ENCODE data around the gene IGF2BP2. TPM values are rescaled to one million over a fixed set of nuclear protein-coding genes. Genes with fewer than 3 reads are reported as not detected.

Gene IGF2BP2
- total and polyA plus RNA-seq, 2 of the 13 experiments (the other 11 are each of a cell fraction or from before 2014, with no cell fraction given) = 6.5 to 46.0 TPM

DNA sequence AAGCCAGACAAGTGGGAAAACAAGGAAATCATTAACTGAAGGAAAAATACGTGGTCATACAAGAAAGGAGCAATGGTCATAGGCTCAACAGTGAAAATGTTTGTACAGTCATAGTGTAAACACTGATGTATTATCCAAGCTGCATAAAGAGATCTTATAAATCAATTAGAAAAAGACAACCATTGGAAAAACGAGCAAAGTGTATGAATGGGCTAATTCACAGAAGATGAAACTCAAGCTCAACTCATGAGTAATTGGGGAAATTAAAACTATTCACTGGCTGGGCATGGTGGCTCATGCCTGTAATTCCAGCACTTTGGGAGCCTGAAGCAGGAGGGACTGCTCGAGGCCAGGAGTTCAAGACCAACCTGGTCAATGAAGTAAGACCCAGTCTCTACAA is 6.4 kb upstream of the IGF2BP2 start (continued):
- no peak for TF ChIP-seq ZNF83 (CRISPR knock-in tag; IDR thresholded peaks at IDR 0.05; ENCODE audit: borderline replicate concordance)
- no peak for TF ChIP-seq ZNF703 (CRISPR knock-in tag; IDR thresholded peaks at IDR 0.05; ENCODE audit: borderline replicate concordance)
- no peak for TF ChIP-seq ZFAT (CRISPR knock-in tag; conservative IDR thresholded peaks at IDR 0.05)

DNA sequence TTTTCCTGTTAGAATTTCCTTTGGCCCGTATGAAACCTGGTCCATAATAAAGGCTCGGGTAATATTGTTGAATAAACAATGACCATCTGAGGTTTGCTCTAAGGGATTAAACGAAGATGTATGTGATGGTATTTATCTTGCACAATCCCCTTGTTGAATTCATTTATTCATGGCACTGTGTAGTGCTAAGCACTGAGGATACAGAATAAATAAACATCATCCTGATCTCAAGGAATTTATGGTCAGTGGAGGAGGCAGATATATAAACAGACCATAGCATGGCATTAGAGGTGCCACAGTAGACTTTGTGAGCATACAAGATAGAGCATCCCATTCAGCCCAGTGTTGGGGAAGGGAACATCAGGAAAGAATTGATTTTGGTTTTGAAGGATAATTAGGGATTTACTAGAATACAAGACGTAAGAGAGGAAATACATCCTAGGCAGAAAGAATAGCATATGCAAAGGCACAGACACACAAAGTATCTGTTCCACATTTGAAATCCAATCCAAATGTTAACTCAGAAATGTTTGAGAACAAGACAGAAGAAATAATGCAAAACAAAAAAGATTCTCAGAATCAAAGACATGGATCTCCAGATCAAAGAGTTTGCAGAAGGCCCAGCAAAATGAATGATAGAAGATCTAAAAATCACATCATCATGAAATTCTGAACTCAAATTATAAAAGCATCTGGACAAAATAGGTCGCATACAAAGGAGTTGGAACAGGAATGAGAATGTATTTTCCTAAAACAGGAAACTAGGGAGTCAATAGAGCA is 5.4 kb upstream of the IGF2BP2 start:
- intact Hi-C loops (cut with micrococcal nuclease; ENCODE audit: unreplicated experiment) (no loop called here), in situ Hi-C loops (cut with HindIII; ENCODE audit: extremely low pct_ligation_motif_present, low pct_unique_long_range_greater_than_20kb) (no loop called here)
- Histone ChIP-seq H3K4me2 (ENCODE audit: low read depth, low read length) (no peak overlapping the region), H3K36me3 (replicated peaks in 1 of 2; ENCODE audit: control insufficient read depth in 1 of 2, insufficient read depth in 2 of 2, low read length in 2 of 2) (peaks cover 1 to 5% of the 10 kb centered on the region in 2 experiments; a peak in 1 of 5 replicates), H3K27ac (ENCODE audit: extremely low read length, insufficient read depth, low read length) (peak overlapping the region; percentile 28), H3K27me3 (ENCODE audit: control insufficient read depth in 1 of 2, insufficient read depth in 2 of 2, low read length in 2 of 2) (no peaks in the 10 kb centered on the region), H3K79me2 (ENCODE audit: insufficient read depth, low read length) (peaks cover 31% of the 10 kb centered on the region), H2AFZ (ENCODE audit: low read length) (no peak overlapping the region), H4K20me1 (ENCODE audit: insufficient read depth, low read length) (no peaks in the 10 kb centered on the region), H3K9me3 (ENCODE audit: low read length) (no peaks in the 10 kb centered on the region), H3K4me1 (ENCODE audit: insufficient read depth, low read length) (peaks cover 69% of the 10 kb centered on the region), H3K4me3 (replicated peaks in 1 of 3; ENCODE audit: insufficient read depth in 1 of 3, low read depth in 2 of 3, low read length in 3 of 3) (no peak overlapping the region), H3K9ac (ENCODE audit: insufficient read depth, low read depth, low read length) (no peak overlapping the region)
- FAIRE-seq (peak; percentile 18), ATAC-seq (no peak), DNase-seq (ENCODE audit: low spot score) (no peak)
- TF ChIP-seq IKZF4 (CRISPR knock-in tag; IDR thresholded peaks at IDR 0.05; ENCODE audit: borderline replicate concordance, low read depth, not compliant biosample characterization) = no peak
- 0 out of 2 replicates have a peak, but pooled peaks have one; percentile 10 for TF ChIP-seq POLR2AphosphoS5 (IDR thresholded peaks at IDR 0.05; ENCODE audit: low read depth, low read length)
- TF ChIP-seq SMAD1 (CRISPR knock-in tag; IDR thresholded peaks at IDR 0.05; ENCODE audit: borderline replicate concordance, low read depth) = no peak
- TF ChIP-seq, protein P1, sequence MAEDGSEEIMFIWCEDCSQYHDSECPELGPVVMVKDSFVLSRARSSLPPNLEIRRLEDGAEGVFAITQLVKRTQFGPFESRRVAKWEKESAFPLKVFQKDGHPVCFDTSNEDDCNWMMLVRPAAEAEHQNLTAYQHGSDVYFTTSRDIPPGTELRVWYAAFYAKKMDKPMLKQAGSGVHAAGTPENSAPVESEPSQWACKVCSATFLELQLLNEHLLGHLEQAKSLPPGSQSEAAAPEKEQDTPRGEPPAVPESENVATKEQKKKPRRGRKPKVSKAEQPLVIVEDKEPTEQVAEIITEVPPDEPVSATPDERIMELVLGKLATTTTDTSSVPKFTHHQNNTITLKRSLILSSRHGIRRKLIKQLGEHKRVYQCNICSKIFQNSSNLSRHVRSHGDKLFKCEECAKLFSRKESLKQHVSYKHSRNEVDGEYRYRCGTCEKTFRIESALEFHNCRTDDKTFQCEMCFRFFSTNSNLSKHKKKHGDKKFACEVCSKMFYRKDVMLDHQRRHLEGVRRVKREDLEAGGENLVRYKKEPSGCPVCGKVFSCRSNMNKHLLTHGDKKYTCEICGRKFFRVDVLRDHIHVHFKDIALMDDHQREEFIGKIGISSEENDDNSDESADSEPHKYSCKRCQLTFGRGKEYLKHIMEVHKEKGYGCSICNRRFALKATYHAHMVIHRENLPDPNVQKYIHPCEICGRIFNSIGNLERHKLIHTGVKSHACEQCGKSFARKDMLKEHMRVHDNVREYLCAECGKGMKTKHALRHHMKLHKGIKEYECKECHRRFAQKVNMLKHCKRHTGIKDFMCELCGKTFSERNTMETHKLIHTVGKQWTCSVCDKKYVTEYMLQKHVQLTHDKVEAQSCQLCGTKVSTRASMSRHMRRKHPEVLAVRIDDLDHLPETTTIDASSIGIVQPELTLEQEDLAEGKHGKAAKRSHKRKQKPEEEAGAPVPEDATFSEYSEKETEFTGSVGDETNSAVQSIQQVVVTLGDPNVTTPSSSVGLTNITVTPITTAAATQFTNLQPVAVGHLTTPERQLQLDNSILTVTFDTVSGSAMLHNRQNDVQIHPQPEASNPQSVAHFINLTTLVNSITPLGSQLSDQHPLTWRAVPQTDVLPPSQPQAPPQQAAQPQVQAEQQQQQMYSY (CRISPR knock-in tag; IDR thresholded peaks at IDR 0.05) = no peak
- ChIA-PET CTCF (ENCODE audit: low intra/inter-chr PET ratio, low total read pairs) (no interaction called here), POLR2A (no interaction called here)
- WGBS (ENCODE audit: low lambda C conversion rate) = 91% methylated on average over 5 of the region's 5 CpGs
- BruUV-seq (replicated peaks) = no TSS peak
